GM18520 (cell line): ENCODE data around the gene ZNF558.
"Not testable (repeated sequence)": the region's sequence is repeated elsewhere in the genome, so short reads cannot be mapped to it uniquely, and the experiment has no call there.

Experiments
- ATAC-seq: cut with Tn5 transposase; IDR thresholded peaks from one replicate; pipeline ENCODE4 v1.9.1; 2021; ENCODE audit not compliant: unreplicated experiment

Gene ZNF558

DNA sequence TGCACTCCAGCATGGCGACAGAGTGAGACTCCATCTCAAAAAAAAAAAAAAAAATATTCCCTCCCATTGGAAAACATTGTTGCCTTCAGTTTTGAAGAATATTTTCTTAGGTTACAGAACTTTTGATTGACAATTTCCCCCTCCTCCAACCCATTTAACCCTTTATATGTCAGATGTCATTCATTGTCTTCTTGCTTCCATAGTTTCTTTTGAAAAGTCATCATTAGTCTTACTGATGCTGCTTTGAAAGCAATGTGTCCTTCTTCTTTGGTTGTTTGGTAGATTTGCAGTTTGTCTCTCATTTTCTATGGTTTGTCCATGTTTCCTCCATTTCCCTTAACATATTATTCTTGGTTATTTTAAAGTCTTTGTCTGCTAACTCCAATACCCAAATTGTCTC, 25.4 kb downstream of the ZNF558 start:
- no peak for ATAC-seq

DNA sequence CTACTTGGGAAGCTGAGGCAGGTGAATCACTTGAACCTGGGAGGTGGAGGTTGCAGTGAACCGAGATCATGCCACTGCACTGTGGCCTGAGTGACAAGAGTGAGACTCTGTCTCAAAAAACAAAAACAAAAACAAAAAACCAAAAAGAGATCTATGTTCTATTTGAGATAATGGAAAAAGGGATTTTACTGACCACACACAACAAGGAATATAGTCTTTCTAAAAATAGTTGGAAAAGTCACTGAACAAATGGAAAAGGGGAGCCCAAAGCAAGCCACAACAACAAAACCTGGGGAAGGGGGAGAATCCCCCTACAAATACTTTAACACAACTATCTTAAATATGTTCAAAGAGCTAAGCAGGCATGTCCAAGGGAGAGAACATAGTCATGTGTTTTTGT, 37.3 kb downstream of the ZNF558 start:
- ATAC-seq: no peak

DNA sequence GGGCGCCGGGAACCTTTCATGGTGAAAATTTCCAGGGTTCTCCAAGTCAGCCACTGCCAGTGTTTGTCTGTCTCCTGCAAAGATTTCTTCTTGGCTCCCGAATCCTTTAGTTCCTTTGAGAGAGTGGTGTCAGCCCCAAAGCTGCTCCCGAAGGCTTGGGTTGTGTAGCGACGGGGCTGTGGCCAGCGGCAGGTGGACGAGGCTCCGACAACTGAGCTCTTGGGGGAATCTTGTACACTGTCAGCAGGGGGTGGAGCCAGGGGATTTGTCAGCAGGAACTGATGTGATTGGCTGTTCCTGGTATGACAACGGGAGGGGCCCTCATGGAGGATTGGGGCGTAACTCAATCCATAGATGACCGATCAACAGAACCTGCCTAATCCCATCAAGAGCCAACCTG, 58.5 kb downstream of the ZNF558 start:
- not testable (repeated sequence) for ATAC-seq

DNA sequence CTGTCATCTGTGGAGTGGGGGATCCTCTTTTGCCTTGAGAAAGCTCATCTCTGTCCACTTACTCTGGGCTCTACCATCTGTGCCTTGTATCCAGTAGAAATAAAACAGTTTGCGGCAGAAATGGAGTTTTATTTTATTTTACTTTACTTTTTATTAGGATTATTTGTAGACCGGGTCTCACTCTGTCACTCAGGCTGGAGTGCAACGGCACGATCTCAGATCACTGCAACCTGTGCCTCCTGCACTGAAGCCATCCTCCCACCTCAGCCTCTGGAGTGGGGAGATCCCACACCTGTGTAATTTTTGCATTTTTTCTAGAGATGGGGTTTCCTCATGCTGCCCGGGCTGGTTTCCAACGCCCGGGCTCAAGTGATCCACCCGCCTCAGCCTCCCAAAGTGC, 62.8 kb downstream of the ZNF558 start:
- not testable (repeated sequence) for ATAC-seq

DNA sequence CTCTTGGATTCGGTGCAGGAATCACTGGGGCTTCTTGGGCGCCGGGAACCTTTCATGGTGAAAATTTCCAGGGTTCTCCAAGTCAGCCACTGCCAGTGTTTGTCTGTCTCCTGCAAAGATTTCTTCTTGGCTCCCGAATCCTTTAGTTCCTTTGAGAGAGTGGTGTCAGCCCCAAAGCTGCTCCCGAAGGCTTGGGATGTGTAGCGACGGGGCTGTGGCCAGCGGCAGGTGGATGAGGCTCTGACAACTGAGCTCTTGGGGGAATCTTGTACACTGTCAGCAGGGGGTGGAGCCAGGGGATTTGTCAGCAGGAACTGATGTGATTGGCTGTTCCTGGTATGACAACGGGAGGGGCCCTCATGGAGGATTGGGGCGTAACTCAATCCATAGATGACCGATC, 64.8 kb downstream of the ZNF558 start:
- not testable (repeated sequence) for ATAC-seq
